SH-SY5Y (cell line): Measurements from ENCODE around the gene GOLT1B.

Experiments
- GATA2 ChIP-seq: IDR thresholded peaks from 2 replicates; pipeline ENCODE4 v1.6.1; 2011; ENCODE audit warnings: mild to moderate bottlenecking, low read depth, low read length
- GATA3 ChIP-seq: IDR thresholded peaks from 2 replicates; pipeline ENCODE4 v1.6.1; 2011; ENCODE audit warnings: low read depth, mild to moderate bottlenecking, low read length, moderate library complexity

DNA sequence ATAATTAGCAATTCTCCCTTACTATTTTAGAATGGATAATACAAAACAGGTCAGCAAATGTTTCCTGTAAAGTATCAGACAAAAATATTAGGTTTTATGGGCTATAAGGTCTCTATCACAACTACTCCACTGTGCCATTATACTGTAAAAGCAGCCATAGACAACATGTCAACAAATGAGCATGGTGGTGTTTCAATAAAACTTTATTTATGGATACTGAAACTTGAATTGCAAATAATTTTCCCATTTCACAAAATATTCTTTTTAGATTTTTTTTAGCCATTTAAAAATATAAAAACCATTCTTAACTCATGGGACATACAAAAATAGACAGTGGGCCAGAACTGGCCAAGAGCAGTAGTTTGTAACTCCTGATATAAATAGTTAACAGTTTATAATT lies 15.6 kb upstream of the GOLT1B start:
- TF ChIP-seq GATA3 (no peak), GATA2 (no peak)
